NB4 (cell line): ENCODE measurements around the gene TFPT.

Source experiments
- TF ChIP-seq, protein P1 (sequence below): IDR thresholded peaks from one replicate; pipeline ENCODE4 v1.5.1; 2012; ENCODE audit warnings: low read depth, low read length
- TF ChIP-seq, protein P2 (sequence below): IDR thresholded peaks from 2 replicates; pipeline ENCODE4 v1.6.1; 2011; ENCODE audit warnings: low read depth, low read length

DNA sequence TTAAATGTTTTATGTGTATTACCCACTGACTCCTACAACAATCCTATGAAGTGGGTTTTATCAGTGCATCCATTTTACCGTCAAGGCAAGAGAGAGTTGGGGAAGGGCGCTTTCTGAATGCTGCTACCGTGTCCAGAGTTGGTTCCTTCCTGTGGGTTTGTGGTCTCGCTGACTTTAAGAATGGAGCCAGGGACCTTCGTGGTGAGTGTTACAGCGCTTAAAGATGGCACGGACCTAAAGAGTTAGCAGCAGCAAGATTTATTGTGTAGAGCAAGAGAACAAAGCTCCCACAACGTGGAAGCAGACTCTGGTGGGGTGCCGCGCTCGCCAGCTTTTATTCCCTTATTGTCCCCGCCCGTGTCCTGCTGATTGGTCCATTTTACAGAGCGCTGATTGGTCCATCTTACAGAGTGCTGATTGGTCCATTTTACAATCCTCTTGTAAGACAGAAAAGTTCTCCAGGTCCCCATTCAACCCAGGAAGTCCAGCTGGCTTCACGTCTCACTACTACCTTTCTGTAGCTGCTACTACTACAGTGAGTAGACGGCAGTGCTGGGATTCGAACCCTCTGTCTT lies 20.9 kb downstream of the TFPT start:
- TF ChIP-seq, protein P1, sequence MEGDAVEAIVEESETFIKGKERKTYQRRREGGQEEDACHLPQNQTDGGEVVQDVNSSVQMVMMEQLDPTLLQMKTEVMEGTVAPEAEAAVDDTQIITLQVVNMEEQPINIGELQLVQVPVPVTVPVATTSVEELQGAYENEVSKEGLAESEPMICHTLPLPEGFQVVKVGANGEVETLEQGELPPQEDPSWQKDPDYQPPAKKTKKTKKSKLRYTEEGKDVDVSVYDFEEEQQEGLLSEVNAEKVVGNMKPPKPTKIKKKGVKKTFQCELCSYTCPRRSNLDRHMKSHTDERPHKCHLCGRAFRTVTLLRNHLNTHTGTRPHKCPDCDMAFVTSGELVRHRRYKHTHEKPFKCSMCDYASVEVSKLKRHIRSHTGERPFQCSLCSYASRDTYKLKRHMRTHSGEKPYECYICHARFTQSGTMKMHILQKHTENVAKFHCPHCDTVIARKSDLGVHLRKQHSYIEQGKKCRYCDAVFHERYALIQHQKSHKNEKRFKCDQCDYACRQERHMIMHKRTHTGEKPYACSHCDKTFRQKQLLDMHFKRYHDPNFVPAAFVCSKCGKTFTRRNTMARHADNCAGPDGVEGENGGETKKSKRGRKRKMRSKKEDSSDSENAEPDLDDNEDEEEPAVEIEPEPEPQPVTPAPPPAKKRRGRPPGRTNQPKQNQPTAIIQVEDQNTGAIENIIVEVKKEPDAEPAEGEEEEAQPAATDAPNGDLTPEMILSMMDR = no peak
- TF ChIP-seq, protein P2, sequence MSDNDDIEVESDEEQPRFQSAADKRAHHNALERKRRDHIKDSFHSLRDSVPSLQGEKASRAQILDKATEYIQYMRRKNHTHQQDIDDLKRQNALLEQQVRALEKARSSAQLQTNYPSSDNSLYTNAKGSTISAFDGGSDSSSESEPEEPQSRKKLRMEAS = no peak
